HepG2 (cell line): ENCODE data around the gene UNC13D. TPM values are rescaled to one million over a fixed set of nuclear protein-coding genes. Genes with fewer than 3 reads are reported as not detected.

Experiments used
- BRD4 ChIP-seq: sonication (generic); formaldehyde crosslinking; IDR thresholded peaks from 2 replicates; pipeline ENCODE4 v1.4.0; 2020; ENCODE audit warnings: missing genetic modification reagents
- DNMT3B ChIP-seq: conservative IDR thresholded peaks from 2 replicates; pipeline ENCODE4 v1.6.1; 2016; ENCODE audit warnings: missing biosample characterization, control low read depth
- FOXA1 ChIP-seq, 2 experiments: fragments of 450-650 bp in 1 of 2; sonication (generic) in 1 of 2; formaldehyde crosslinking in 1 of 2; IDR thresholded peaks; 2 replicates each; pipeline versions ENCODE4 v1.4.0 to v1.6.1; 2016 to 2020; ENCODE audit warnings: missing genetic modification reagents in 1 of 2
- MTA1 ChIP-seq: sonication (generic); formaldehyde crosslinking; IDR thresholded peaks from 2 replicates; pipeline ENCODE4 v1.4.0; 2020; ENCODE audit warnings: missing genetic modification reagents, mild to moderate bottlenecking, borderline replicate concordance
- MXD4 ChIP-seq: IDR thresholded peaks from 2 replicates; pipeline ENCODE4 v1.6.1; 2016; ENCODE audit warnings: mild to moderate bottlenecking, missing biosample characterization, missing genetic modification reagents
- MYPOP ChIP-seq: sonication (generic); formaldehyde crosslinking; IDR thresholded peaks from 2 replicates; pipeline ENCODE4 v1.8.1; 2023; ENCODE audit warnings: mild to moderate bottlenecking, moderate library complexity, missing genetic modification reagents
- PBX2 ChIP-seq: IDR thresholded peaks from 2 replicates; pipeline ENCODE4 v1.6.1; 2016; ENCODE audit warnings: control low read depth
- PHF5A ChIP-seq: IDR thresholded peaks from one replicate; pipeline ENCODE4 v1.6.1; 2018; ENCODE audit warnings: low read depth, missing genetic modification reagents; ENCODE audit not compliant: unreplicated experiment
- POLR2G ChIP-seq: fragments of 200-400 bp; formaldehyde crosslinking; IDR thresholded peaks from 2 replicates; pipeline ENCODE4 v1.6.1; 2018; ENCODE audit warnings: mild to moderate bottlenecking, low read depth, low read length, moderate library complexity
- PRDM10 ChIP-seq: sonication (generic); formaldehyde crosslinking; IDR thresholded peaks from 2 replicates; pipeline ENCODE4 v1.4.0; 2020; ENCODE audit warnings: low read depth, missing genetic modification reagents
- SMARCC2 ChIP-seq: fragments of 450-650 bp; IDR thresholded peaks from 2 replicates; pipeline ENCODE4 v1.6.1; 2017; ENCODE audit warnings: antibody characterized with exemption, mild to moderate bottlenecking
- SNAPC4 ChIP-seq: sonication (generic); formaldehyde crosslinking; IDR thresholded peaks from 2 replicates; pipeline ENCODE4 v1.4.0; 2020; ENCODE audit warnings: mild to moderate bottlenecking, missing genetic modification reagents
- TBX2 ChIP-seq: sonication (generic); formaldehyde crosslinking; IDR thresholded peaks from 2 replicates; pipeline ENCODE4 v1.5.0; 2020; ENCODE audit warnings: missing genetic modification reagents, mild to moderate bottlenecking, borderline replicate concordance
- ZBTB43 ChIP-seq: sonication (generic); formaldehyde crosslinking; conservative IDR thresholded peaks from 2 replicates; pipeline ENCODE4 v1.4.0; 2020; ENCODE audit warnings: missing genetic modification reagents
- ZNF24 ChIP-seq: fragments of 450-650 bp; IDR thresholded peaks from 2 replicates; pipeline ENCODE4 v1.6.1; 2017; ENCODE audit warnings: antibody characterized with exemption, mild to moderate bottlenecking
- polyA plus RNA-seq, 8 experiments: library from polyadenylated mRNA; depleted of rRNA in 3 of 8; stranded (reverse) in 7 of 8; unstranded in 1 of 8; fragments of >200 nt; fragmentation: Illumina TruSeq in 4 of 8; extraction: Trizol in 4 of 8; gene quantifications; 2 replicates each; pipeline versions ENCODE4 v1.2.1 to v1.2.3, GENCODE V29; 2011 to 2016; ENCODE audit warnings: low read depth in 4 of 8, missing spikeins in 1 of 8, mixed read lengths in 1 of 8; ENCODE audit not compliant: insufficient read depth in 1 of 8
- total RNA-seq, 5 experiments: library from RNA; depleted of rRNA; stranded (reverse); fragments of >200 nt; fragmentation: Illumina TruSeq; extraction: Trizol; gene quantifications; 2 replicates each; pipeline ENCODE4 v1.2.3, GENCODE V29; 2016; ENCODE audit warnings: low read depth in 1 of 5

Gene UNC13D
- total and polyA plus RNA-seq, 2 of the 13 experiments (the other 11 are each of a cell fraction or from before 2014, with no cell fraction given) = 29.7 to 42.7 TPM

GRCh38 chr17:75873587-75874322, 29.6 kb upstream of the UNC13D start (continued):
- TF ChIP-seq SNAPC4 = 0 out of 2 replicates have a peak, but pooled peaks have one; percentile 6
- 0 out of 2 replicates have a peak, but pooled peaks have one; percentile 12 for TF ChIP-seq POLR2G
- TF ChIP-seq DNMT3B (CRISPR knock-in tag) = no peak
- no peak for TF ChIP-seq MXD4 (CRISPR knock-in tag)
- TF ChIP-seq SMARCC2 = no peak
- TF ChIP-seq BRD4 (CRISPR knock-in tag) = no peak
- TF ChIP-seq FOXA1 (IDR thresholded peaks at IDR 0.05) = no peak
- TF ChIP-seq FOXA1 (CRISPR knock-in tag; IDR thresholded peaks at IDR 0.05) = no peak
- no peak for TF ChIP-seq MYPOP (CRISPR knock-in tag)
- TF ChIP-seq ZBTB43 (CRISPR knock-in tag) = no peak
- no peak for TF ChIP-seq TBX2 (CRISPR knock-in tag)
- TF ChIP-seq PBX2 (CRISPR knock-in tag) = no peak
- TF ChIP-seq PHF5A (CRISPR knock-in tag) = no peak
- TF ChIP-seq MTA1 (CRISPR knock-in tag) = 0 out of 2 replicates have a peak, but pooled peaks have one; percentile 4
- peak; percentile 75 for TF ChIP-seq ZNF24
- TF ChIP-seq PRDM10 (CRISPR knock-in tag) = 0 out of 2 replicates have a peak, but pooled peaks have one; percentile 16
